Measurements from ENCODE around the gene ZNF888. TPM values are rescaled to one million over a fixed set of nuclear protein-coding genes. Genes with fewer than 3 reads are reported as not detected.
"Not testable (repeated sequence)": the region's sequence is repeated elsewhere in the genome, so short reads cannot be mapped to it uniquely, and the experiment has no call there.

The ZNF888 gene
- total RNA-seq, 4 donors from 2014 or later = 3.4 to 12.6 (median 11.8) TPM

- H3K4me1 ChIP-seq = peaks cover 0 to 9% (median 0%) of the 10 kb centered on the region in 4 donors
- in situ Hi-C loops (cut with MboI; ENCODE audit: low pct_ligation_motif_present in 1 of 4, low pct_unique_long_range_greater_than_20kb in 1 of 4, low sequenced_read_pairs in 3 of 4) (no loop called here), intact Hi-C loops (cut with DNase I; ENCODE audit: low total_unique reads) (no loop called here)
- H3K9me3 ChIP-seq = peaks cover 0 to 5% of the 10 kb centered on the region in 2 donors
- H3K27me3 ChIP-seq = no peaks in the 10 kb centered on the region
- H3K4me3 ChIP-seq = no peak overlapping the region
- TF ChIP-seq EP300 (IDR thresholded peaks at IDR 0.05; ENCODE audit: low read depth) (no peak), POLR2A (IDR thresholded peaks at IDR 0.05) (no peak), POLR2AphosphoS5 (IDR thresholded peaks at IDR 0.05) (no peak), CTCF (IDR thresholded peaks at IDR 0.05) (no peak)
- 98% methylated on average over 5 of the region's 5 CpGs; no CpG with 5 or more reads in 1 of the 2 donors for WGBS, 2 donors (ENCODE audit: low coverage in 1 of 2)
- H3K36me3 ChIP-seq = peaks cover 0 to 40% (median 13%) of the 10 kb centered on the region in 4 donors
- no peak for DNase-seq
- no peak overlapping the region for H3K27ac ChIP-seq
Measured at GRCh38 chr19:52917531-52917930, 5.7 kb downstream of the ZNF888 start.

- no peaks in the 10 kb centered on the region for H3K4me1 ChIP-seq
- intact Hi-C loops (cut with DNase I; ENCODE audit: low total_unique reads) (no loop called here), in situ Hi-C loops (cut with MboI; ENCODE audit: low pct_ligation_motif_present in 1 of 4, low pct_unique_long_range_greater_than_20kb in 1 of 4, low sequenced_read_pairs in 3 of 4) (no loop called here)
- no peak for TF ChIP-seq POLR2AphosphoS5 (IDR thresholded peaks at IDR 0.05)
- TF ChIP-seq CTCF (IDR thresholded peaks at IDR 0.05) = no peak
- TF ChIP-seq EP300 (IDR thresholded peaks at IDR 0.05; ENCODE audit: low read depth) = no peak
- no peak for TF ChIP-seq POLR2A (IDR thresholded peaks at IDR 0.05)
- H3K36me3 ChIP-seq = peaks cover 0 to 87% (median 31%) of the 10 kb centered on the region in 4 donors
- H3K9me3 ChIP-seq = peaks cover 16 to 26% of the 10 kb centered on the region in 2 donors
- no peak overlapping the region for H3K4me3 ChIP-seq
- DNase-seq = no peak
- H3K27ac ChIP-seq = no peak overlapping the region
- H3K27me3 ChIP-seq = no peaks in the 10 kb centered on the region
- 100% methylated on average over 1 of the region's 1 CpG; no CpG with 5 or more reads in 1 of the 2 donors for WGBS, 2 donors (ENCODE audit: low coverage in 1 of 2)
Measured at GRCh38 chr19:52910648-52911047, 12.6 kb downstream of the ZNF888 start.

GRCh38 chr19:52904052-52904780 lies 19.0 kb downstream of the ZNF888 start:
- H3K27me3 ChIP-seq; H3K27ac ChIP-seq; H3K4me1 ChIP-seq; in situ Hi-C loops (cut with MboI; ENCODE audit: low pct_ligation_motif_present in 1 of 4, low pct_unique_long_range_greater_than_20kb in 1 of 4, low sequenced_read_pairs in 3 of 4); H3K4me3 ChIP-seq; intact Hi-C loops (cut with DNase I; ENCODE audit: low total_unique reads); DNase-seq: not testable (repeated sequence)
- WGBS, 2 donors (ENCODE audit: low coverage in 1 of 2) = 84 to 98% methylated on average over 8 to 16 of the region's 16 CpGs
- peaks cover 0 to 32% (median 12%) of the 10 kb centered on the region in 4 donors for H3K36me3 ChIP-seq
- peaks cover 10 to 20% of the 10 kb centered on the region in 2 donors for H3K9me3 ChIP-seq

GRCh38 chr19:52901842-52902241 lies 21.4 kb downstream of the ZNF888 start:
- Histone ChIP-seq H3K4me1 (peaks cover 0 to 6% (median 3%) of the 10 kb centered on the region in 4 donors), H3K9me3 (peaks cover 0 to under 1% of the 10 kb centered on the region in 2 donors), H3K4me3 (no peak overlapping the region), H3K36me3 (peaks cover 0 to 8% (median 2%) of the 10 kb centered on the region in 4 donors), H3K27me3 (no peaks in the 10 kb centered on the region), H3K27ac (no peak overlapping the region)
- intact Hi-C loops (cut with DNase I; ENCODE audit: low total_unique reads) = no loop called here
- no peak for TF ChIP-seq CTCF (IDR thresholded peaks at IDR 0.05)
- no peak for TF ChIP-seq POLR2AphosphoS5 (IDR thresholded peaks at IDR 0.05)
- TF ChIP-seq EP300 (IDR thresholded peaks at IDR 0.05; ENCODE audit: low read depth) = no peak
- TF ChIP-seq POLR2A (IDR thresholded peaks at IDR 0.05) = no peak
- in situ Hi-C loops (cut with MboI; ENCODE audit: low pct_ligation_motif_present in 1 of 4, low pct_unique_long_range_greater_than_20kb in 1 of 4, low sequenced_read_pairs in 3 of 4) = no loop called here
- WGBS, 2 donors (ENCODE audit: low coverage in 1 of 2) = 89% methylated on average over 3 of the region's 3 CpGs; no CpG with 5 or more reads in 1 of the 2 donors
- no peak for DNase-seq

GRCh38 chr19:52898596-52898995 lies 24.6 kb downstream of the ZNF888 start:
- intact Hi-C loops (cut with DNase I; ENCODE audit: low total_unique reads); H3K9me3 ChIP-seq; H3K4me3 ChIP-seq; in situ Hi-C loops (cut with MboI; ENCODE audit: low pct_ligation_motif_present in 1 of 4, low pct_unique_long_range_greater_than_20kb in 1 of 4, low sequenced_read_pairs in 3 of 4); DNase-seq; H3K27me3 ChIP-seq: not testable (repeated sequence)
- H3K36me3 ChIP-seq = peaks cover 0 to 14% (median 0%) of the 10 kb centered on the region in 4 donors
- peaks cover 0 to 16% (median 13%) of the 10 kb centered on the region in 4 donors for H3K4me1 ChIP-seq
- peak overlapping the region in 1 of 4 donors; percentile 92 for H3K27ac ChIP-seq
- 93 to 95% methylated on average over 10 of the region's 10 CpGs for WGBS, 2 donors (ENCODE audit: low coverage in 1 of 2)

Measured in transverse colon (tissue), 4 donors.